Stimulated activated CD8-positive, alpha-beta memory T cell treated with anti-CD3 and anti-CD28 coated beads, Interleukin-4, amount 100 ng/mL, for 24 hours (primary cell): ENCODE data around the gene HHATL.

Experiments
- DNase-seq: peaks from one replicate; pipeline ENCODE4 v3.0.0-alpha.2; 2020; ENCODE audit warnings: low read depth

Gene HHATL

DNA sequence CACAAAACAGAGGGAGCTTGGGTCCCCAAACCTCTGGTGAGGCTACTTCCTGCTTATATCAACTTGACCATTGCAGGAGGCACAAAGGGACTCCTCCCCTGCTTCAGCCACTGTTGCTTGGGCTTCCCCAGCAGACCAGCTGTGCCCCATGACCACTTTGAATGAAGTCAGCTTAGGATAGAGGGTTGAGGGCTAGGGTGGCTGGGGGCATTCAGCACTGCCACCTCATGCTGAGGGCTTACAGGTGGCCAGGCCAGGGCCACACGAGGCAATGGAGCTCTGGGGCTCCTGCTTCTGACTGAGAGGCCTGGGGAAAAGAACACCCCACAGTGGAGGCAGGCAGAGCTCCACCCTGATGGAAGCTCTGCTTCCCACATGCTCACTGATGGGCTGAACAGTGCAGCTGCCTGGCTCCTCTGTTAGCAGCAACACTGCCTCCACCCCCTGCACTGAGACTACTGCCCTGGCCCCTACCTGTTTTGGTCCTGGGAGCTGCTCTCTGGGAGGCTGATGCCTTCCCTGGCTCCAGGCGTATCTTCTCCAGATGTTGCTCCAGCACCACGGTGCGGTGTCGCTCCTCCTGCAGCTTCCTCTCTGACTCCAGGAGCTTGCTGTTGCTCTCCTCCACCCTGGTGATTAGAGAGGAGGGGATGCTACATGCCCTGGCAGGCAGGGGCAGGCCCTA lies 10.2 kb upstream of the HHATL start:
- DNase-seq, result no peak

DNA sequence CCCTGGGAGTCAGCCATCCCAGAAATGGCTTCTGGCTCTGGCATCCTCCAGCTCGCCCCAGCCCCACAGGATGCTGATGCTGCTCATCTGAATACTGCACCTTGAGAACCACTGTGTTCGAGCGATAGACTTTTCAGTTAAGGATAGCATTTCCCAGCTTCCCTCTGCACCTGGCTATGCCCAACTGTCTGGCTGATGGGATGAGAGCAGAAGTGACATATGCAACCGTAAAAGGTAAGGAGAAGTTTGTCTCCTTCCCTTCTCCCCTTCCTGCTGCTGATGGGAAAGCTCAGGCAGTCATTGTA lies 9.7 kb upstream of the HHATL start:
- DNase-seq, result no peak

DNA sequence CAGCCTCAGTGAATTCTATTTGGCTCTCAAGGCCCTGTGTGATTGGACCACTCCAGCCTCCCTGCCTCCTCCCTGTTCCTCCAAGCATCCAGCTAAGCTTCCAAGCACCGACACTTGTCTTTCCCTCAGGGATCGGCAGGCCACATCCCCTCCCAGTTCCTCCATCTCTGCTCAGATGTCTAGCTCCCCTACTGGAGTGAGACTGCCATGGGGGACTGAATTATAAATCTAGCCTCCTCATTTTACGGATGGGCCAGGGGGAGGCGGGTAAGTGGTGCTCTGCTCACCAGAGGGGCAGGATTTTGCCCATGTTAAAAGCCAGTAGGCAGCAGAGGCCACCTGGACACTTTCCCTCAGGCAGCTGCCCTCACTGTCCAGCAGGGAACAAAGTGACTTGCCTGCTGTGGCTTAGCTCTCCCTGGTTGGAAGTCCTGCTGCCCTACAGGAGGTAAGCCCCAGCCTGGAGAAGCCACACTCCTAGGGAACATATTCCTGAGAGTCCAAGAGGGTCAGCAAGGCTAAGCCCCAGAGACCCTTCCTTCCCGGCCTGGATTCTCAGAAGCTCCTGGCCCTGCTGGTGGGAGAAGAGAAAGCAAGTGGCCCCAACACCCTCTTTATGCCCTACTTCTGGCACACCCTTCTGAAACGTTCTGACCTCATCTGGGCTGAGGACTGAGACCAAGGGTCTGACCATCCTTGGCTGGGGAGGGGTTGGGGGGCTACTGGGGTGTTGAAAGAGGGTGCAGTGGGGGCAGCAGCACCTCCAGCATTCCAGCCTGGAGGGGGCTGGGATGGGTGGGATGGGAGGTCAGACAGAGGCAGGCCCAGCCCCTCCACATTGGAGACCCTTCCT lies 9.1 kb upstream of the HHATL start:
- DNase-seq, result no peak

DNA sequence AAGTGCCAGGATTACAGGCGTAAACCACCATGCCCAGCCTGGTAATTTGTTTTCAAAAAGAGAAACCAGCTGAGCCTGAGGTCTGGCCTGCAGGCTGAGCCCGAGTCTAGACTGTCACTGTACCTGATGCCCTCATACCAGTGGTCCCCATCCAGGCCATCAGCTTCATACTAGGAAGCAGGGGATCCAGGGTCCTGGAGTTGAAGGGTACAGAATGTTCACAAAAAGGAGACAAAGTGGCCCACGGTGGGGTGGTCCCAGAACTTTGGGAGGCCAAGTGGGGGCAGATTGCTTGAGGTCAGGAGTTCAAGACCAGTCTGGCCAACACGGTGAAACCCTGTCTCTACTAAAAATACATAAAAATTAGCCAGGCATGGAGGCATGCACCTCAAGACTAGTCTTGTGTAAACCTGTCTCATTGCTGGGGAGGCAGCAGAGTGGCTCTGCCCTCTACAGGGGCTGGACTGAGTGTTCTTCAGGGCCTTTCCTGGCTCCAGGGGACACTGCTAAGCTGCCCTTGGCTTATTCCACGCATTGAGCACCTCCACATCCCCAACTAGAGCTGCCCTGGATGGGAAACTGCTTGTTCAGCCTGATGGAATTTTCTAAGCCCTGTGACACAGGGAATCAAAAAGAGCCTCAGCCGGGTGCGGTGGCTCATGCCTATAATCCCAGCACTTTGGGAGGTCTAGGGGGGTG lies 7.9 kb upstream of the HHATL start:
- no peak for DNase-seq

DNA sequence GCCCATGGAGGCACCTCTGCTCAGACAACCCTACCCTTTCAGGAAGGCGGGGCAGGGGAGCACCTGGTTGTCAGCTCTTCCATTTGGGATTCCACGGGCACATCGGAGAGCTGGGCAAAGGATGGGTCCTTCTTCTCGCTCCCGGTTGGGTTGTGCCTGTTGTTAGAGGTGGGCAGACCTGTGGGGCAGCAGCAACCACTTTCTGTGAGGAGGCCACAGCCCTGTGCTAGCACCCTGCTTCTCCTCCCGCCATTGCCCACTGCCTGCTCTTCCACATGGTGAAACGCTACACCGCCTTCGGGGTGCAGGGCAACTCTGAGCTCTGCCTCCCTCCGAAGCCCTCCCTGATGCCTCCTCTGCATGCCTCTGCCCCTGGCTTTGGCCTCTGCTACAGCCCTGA lies 7.0 kb upstream of the HHATL start:
- DNase-seq, result no peak

DNA sequence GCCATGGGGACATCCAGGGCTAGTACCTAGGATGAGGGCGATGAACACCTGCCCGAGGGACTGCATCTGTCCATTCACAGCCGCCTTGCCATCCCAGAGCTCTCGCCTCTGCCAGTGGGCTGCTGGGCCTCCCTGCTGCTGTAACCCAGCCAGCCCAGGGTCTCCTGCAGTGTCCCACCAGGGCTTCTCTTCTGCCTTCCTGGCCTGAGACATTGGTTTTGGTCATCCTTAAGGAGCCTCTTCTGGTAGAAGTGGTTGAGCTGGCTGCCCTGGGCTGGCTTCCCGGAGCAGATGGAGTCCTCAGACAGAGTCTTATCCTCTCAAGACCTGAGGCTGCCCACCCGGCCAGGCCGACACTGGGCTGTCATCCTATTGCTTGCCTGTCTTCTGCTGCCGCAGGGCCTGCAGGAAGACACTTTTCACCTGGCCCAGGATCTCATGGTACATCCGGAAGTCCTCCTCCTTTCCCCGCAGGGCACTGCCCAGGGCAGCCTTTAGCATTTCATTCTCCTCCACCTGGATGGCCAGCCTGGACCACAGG lies 6.1 kb upstream of the HHATL start:
- no peak for DNase-seq

DNA sequence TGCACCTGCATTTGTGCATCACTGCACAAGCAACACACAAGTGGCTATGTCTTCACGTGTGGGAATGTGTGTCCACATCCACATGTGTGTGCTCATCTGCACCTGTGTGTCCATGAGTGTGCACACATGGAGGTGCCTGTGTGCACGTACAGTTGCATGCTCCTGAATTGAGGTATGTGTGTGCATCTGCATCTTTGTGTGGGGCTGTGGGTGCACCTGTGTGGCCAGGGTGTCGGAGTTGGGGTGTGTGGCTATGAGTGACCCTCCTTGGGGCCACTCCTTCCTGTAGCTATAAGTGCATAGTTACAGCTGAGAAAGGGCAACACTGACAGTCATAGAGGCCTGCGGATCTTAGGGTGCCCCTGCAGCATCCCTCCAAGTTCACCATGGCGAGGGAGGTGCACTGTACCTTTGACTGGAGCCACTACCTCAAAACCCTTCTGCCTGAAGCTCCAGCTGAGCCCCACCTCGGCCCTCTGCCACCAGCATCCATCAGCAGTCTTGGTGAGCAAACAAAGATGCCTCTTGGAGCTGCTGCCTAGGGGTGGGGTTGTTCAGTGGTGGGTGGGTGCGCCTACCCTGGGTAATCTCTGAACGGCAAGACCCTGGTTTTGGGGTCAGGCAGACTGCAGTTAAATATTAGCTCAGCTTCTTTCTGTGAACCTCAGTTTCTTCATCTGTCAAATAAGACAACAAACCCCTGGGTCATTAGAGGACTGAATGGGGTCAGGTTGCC lies 5.2 kb upstream of the HHATL start:
- DNase-seq, result no peak

DNA sequence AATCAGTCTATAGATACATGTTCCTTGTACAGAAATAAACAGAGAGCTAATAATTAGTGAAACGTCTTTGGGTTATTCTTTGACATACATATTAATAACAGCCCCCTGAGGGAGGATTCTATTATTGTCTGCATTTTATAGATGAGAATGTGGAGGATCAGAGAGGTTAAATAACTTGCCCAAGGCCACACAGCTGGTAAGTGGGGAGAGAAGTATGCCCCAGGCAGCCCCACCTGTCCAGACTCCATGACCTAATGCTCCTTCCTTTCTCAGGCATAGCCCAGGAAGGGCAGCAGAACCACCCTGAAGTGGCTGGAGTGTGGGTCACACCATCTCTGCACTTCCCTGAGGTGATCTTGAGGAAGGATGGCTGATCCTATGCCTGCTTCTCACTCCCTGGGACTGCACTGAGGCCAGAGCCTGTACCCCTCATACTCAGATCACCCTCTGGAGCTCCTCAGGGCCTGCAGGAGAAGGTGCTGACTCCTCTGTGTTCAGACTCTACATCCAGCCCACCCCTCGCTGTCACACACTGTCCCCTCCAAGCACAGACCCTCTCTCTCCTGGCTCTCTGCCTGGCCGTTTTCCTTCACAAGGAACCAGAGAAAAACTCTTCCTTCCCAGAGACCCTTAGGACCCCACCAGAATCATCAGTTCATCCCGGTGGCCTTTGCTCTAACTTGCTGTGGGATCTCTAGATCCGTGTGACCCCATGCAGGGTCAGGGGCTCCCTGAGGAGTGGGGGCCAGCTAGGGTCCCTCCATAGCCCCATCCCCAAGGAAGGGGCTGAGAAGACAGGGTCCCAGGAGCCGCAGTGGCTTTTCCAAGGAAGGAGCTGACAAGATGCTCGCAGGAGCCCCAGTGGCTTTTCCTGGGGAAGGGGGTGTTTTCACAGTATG lies 4.4 kb upstream of the HHATL start:
- no peak for DNase-seq

DNA sequence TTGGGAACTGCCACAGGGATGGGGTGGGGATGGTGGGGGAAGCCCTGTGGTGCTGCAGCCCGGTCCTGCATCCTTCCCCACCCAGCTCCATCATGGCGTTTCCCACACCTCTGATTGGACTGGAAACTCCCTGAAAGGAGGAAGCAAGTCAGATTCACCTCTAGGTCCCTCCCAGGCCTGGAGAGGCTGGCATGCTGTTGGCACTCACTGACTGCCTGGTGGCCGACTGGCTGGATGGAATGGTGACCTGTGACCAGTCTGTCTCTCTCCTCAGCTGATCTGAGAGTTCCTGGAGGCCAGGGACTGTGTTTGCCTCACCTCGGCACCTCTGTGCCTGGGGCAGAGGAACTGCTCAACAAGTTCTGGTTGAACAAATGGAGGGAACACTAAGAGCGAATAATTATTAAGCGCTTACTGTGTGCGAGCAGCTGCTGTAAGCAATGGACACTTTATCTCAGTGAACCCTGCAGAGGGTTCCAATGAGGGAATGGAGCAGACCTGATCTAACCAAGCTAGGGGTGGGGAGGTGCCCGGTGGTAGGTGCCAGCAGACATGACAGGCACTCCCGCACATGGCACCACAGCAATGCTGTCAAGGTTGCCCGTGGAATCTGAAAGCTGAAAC lies 3.5 kb upstream of the HHATL start:
- no peak for DNase-seq

DNA sequence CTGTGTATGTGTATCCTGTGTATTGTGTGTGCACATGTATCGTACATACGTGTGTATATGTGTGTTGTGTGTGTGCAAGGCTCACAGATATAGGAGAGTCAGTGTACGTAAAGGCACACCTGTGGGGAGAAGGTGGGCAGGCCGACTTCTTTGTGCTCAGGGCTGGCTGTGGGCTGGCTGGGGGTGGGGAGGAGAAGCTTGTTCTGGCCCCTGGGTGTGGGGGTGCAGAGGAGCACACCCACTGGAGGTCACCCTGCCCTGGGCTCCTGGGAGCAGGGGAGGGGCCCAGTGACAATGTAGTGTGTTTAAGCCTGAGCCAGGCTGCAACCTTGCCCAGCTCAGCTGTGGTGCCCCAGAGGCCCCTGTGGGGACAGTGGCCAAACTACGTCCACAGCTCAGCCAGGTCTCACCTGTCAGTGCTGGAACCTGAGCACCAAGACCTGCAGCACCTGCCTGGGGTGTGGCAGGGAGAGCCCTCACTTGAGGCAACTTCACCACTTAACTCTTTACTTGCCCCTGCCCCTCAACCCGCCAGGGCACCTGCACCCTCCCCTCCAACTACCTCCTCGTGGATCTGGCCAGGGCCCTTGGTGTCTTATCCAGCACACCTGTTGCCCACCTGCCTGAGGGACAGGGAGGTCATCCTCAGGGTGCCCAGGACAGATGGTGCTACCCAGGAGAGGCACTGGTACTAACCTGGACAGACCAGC lies 2.6 kb upstream of the HHATL start:
- DNase-seq, result no peak

DNA sequence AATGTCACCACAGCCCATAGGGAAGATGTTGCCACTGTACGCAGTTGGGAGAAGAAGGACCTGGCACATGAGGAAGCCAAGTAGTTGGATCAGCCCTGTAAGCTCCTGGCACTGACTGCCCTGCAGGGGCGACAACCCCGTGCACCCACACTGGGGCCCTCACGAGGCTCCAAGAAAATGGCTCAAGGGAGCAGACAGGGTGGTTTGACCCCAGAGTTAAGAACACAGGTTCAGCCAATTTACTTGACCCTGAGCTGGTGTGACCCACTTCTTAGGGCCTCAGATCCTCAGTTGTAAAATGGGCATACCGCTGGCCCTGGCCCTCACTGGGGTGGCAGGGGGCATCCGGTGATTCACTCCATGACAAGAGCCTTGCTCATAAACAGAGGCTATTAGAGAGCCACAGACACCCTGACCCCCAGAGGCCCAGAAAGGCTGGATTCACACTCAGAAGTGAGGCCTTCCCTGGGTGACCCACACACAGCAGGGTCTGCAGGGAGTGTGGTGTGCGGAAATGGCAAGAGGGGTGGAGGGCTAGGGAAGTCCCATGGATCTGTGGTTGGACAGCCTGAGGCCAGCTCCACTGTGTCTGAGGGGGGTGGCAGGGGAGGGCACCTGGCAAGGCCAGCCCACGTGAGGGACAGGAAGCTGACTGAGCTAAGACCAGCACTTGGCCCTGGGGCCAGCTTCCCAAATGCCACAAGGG lies 1.7 kb upstream of the HHATL start:
- DNase-seq, result no peak

DNA sequence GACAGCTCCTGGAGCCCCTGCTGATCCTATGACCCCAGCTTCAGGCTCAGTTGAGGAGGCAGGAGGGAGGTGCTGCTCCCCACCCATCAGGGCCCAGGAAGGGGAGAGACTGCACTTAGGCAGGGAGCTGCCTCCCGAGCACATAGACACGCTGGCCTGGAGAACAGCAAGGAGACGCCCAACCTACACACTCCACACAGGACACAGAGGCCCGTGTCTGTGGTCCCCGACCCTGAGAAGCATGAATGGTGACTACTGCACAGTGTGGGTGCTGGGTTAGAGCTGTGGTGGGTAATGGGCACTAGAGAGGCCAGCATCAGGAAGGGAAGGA lies 1.1 kb upstream of the HHATL start:
- no peak for DNase-seq

DNA sequence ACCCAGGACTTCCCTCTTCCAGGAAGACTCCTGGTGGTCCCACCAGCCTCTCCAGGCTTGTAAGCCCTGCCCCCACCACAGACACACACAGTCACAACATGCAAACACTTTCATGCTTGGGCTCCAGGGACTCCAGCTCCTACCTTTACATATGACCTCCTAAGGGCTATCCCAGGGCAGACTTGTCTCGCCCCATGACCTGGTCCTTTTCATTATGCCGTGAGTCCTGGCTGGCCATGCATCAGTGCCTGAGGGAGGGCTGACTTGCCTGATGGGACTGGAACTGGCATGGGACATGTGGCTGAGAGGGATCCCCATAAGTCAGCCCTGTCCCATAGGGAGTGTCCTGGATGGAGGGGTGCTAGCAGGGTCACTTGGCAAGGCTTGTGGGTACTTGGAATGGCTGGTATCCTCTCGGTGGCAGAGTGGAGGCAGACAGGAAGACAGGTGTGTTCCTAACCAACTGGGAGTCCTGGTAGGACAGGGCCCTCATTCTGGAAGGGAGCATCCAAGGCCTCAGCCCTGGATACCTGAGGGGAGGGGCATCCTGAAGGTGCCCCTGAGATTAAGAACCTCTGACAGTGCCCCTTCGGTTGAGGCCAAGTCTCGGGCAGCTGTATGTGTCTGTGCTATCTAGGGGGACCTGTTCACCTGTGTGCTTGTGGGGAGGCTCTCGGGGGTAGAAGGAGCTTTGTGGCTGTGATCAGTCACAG lies 540 bp upstream of the HHATL start:
- DNase-seq, result no peak

DNA sequence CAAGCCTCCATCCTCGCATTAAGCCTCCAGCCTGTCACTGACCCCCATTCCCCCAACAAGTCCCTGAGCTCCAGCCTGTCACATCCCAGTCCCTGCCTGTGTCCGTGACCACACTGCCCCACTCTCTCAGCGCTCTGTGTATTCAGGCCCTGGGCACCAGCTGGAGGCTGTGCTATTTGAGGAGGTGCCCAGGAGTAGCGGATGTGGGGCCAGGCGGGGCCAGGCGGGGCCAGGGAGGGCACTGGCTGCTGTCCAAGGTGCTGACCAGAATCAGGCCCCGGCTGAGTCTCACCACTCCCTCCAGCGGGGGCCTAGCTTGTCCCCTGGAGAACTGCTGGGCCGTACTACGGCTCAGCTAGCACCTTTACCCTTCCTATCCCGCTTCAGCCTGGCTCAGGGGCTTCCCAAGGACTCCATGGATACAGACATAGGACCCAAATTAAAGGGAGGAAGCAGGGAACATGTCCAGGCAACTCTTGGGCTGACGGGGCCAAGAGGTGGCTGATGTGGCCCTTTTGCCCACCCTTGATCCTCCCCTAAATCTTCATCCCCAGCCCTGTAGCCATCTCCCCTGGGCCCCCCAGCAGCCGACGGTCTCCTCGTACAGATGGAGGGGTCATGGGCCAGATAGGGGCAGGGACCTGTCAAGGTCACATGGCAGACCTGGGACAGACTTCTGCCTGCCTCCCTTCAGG lies 1.1 kb downstream of the HHATL start:
- peak; percentile 33 for DNase-seq

DNA sequence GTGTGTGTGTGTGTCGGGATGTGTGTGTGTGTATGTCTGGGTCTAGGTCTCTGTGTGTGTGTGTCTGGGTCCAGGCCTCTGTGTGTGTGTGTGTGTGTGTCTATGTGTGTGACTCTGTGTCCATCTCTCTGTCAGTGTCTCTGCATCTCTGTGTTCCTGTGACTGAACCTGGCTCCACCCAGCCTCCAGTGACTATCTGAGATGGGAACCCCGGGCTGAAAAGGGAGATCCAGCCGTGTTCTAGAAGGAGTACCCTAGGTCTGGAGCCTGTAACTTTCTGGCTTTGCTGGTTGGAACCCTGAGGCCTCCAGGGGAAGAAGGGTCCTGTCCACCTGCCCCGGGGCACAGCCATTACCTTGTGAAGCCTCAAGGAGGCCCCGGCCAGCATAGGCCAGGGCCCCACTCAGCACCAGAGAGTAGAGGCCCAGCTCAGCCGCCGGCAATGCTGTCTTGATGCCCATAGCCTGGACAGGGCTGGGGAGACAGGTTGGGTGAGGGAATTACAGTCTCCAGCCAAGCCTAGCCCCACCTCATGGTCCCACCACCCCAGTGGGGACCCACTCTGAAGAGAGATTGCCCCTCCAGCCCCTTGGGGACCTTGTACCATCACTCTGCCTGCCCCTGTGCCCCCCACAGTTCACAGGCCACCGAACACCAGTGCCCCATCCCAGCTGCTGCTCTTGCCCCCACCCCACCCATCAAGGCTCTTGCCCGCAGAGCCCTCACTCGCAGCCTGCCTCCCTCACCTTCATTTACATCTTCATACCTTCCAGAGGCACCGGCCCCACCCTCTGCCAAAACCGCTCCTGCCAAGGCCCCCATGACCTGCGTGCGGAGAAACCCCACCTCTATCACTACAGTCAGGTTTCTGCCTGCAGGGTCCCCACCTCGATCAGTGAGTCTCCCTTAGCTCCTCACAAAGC lies 2.0 kb downstream of the HHATL start:
- no peak for DNase-seq

DNA sequence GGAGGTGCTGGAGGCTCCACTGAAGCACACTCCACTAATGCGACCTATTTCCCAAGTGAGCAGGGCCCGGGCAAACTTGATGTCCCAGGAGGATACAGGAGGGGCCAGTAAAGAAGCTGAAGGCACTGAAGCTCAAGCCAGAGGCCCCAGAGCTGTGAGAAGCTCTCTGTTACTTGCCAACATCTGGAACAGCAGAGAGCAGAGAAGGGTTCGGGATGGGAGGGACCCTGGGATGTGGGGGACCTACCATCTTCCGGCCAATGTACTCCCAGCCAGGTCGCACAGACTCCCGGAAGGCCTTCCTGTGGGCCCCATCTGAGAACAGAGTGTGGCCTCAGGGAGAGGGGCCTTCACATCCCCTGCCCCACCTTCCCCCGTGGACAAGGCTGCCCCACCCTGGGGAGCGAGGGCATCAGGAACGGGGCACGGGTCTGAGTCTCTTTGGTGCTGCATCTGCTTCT lies 3.1 kb downstream of the HHATL start:
- DNase-seq, result no peak

DNA sequence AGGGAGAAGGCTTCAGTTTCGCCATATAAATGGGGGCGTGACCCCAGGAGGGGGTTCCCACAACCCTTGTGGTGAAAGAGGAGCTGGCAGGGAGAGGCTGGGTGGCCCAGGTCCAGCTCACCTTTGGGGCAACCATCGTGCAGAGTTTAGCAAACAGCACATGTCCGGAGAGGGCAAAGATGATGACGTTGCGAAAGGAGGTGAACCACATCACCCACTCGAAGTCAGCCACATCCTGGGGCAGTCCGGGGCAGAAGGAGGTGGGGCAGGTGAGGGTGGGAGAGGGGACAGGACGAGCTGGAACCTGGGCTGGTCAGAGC lies 3.7 kb downstream of the HHATL start:
- no peak for DNase-seq
